ENCODE results near the gene ACADVL. TPM values are rescaled to one million over a fixed set of nuclear protein-coding genes. Genes with fewer than 3 reads are reported as not detected.

Gene ACADVL
- total and polyA plus RNA-seq, 2 donors (not counting 1 experiment from before 2014, with no cell fraction given) = 640 to 696 TPM

- Mint-ChIP-seq H3K27me3 (no peaks in the 10 kb centered on the region), H3K4me3 (no peak overlapping the region), H3K4me1 (no peaks in the 10 kb centered on the region), H3K9me3 (ENCODE audit: insufficient read depth) (no peaks in the 10 kb centered on the region), H3K27ac (no peak overlapping the region)
- Histone ChIP-seq H3K27ac (ENCODE audit: low read length in 2 of 2) (no peak overlapping the region), H3K9me3 (ENCODE audit: control extremely low read depth in 1 of 3, control insufficient read depth in 2 of 3, insufficient read depth in 1 of 3, low read length in 2 of 3) (no peaks in the 10 kb centered on the region), H3K4me2 (replicated peaks; ENCODE audit: low read depth, low read length, poor library complexity, severe bottlenecking) (no peak overlapping the region), H3K4me3 (ENCODE audit: control extremely low read depth in 1 of 5, extremely low read depth in 1 of 5, insufficient read depth in 1 of 5, low read depth in 2 of 5, low read length in 4 of 5) (no peak overlapping the region), H4K20me1 (ENCODE audit: control insufficient read depth, insufficient read depth, low read length, poor library complexity, severe bottlenecking) (no peaks in the 10 kb centered on the region), H3K4me1 (ENCODE audit: control insufficient read depth in 2 of 2, insufficient read depth in 2 of 2, low read length in 2 of 2) (no peaks in the 10 kb centered on the region), H3K9ac (ENCODE audit: low read length) (no peak overlapping the region), H3K27me3 (replicated peaks in 1 of 4; ENCODE audit: control extremely low read depth in 1 of 4, control insufficient read depth in 3 of 4, insufficient read depth in 4 of 4, low read length in 3 of 4) (no peaks in the 10 kb centered on the region), H3K79me2 (ENCODE audit: control insufficient read depth, insufficient read depth, low read length) (no peaks in the 10 kb centered on the region), H2AFZ (ENCODE audit: insufficient read depth, low read depth, low read length, poor library complexity, severe bottlenecking) (no peak overlapping the region), H3K36me3 (replicated peaks in 1 of 2; ENCODE audit: control extremely low read depth in 1 of 2, control insufficient read depth in 1 of 2, extremely low read depth in 1 of 2, insufficient read depth in 2 of 2, low read length in 1 of 2) (no peaks in the 10 kb centered on the region)
- ChIA-PET CTCF (no interaction called here), POLR2A (interaction anchor here (0.5 kb wide), 1 partner anchor 485 kb away, joined by 6 read pairs; no protein-coding TSS in a partner anchor)
- no peak for TF ChIP-seq CTCF (IDR thresholded peaks at IDR 0.05)
- TF ChIP-seq EZH2 (IDR thresholded peaks at IDR 0.05; ENCODE audit: borderline replicate concordance, insufficient read depth, low read depth, low read length, poor library complexity, severe bottlenecking) = no peak
- 93% methylated on average over 11 of the region's 12 CpGs for WGBS (ENCODE audit: insufficient coverage)
- intact Hi-C loops (cut with micrococcal nuclease) = no loop called here
- no peak for DNase-seq
- ATAC-seq (ENCODE audit: low read depth) = no peak
Observed at GRCh38 chr17:7195971-7196370, 23.8 kb upstream of the ACADVL start.

GRCh38 chr17:7196651-7197401 lies 22.9 kb upstream of the ACADVL start:
- no peaks in the 10 kb centered on the region for H3K27me3 Mint-ChIP-seq
- H3K4me1 Mint-ChIP-seq = no peaks in the 10 kb centered on the region
- H3K4me1 ChIP-seq (ENCODE audit: control insufficient read depth in 2 of 2, insufficient read depth in 2 of 2, low read length in 2 of 2) = no peaks in the 10 kb centered on the region
- ATAC-seq (ENCODE audit: low read depth) (no peak), DNase-seq (no peak)
- WGBS (ENCODE audit: insufficient coverage) = 94% methylated on average over 19 of the region's 22 CpGs
- no peak overlapping the region for H3K27ac ChIP-seq (ENCODE audit: low read length in 2 of 2)
- H3K4me3 ChIP-seq (ENCODE audit: control extremely low read depth in 1 of 5, extremely low read depth in 1 of 5, insufficient read depth in 1 of 5, low read depth in 2 of 5, low read length in 4 of 5) = no peak overlapping the region
- TF ChIP-seq EZH2 (IDR thresholded peaks at IDR 0.05; ENCODE audit: borderline replicate concordance, insufficient read depth, low read depth, low read length, poor library complexity, severe bottlenecking) = no peak
- no peak for TF ChIP-seq CTCF (IDR thresholded peaks at IDR 0.05)
- ChIA-PET POLR2A (interaction anchor here (0.5 kb wide), 1 partner anchor 484 kb away, joined by 6 read pairs; no protein-coding TSS in a partner anchor), CTCF (no interaction called here)
- no peak overlapping the region for H3K4me3 Mint-ChIP-seq
- no peak overlapping the region for H3K4me2 ChIP-seq (replicated peaks; ENCODE audit: low read depth, low read length, poor library complexity, severe bottlenecking)
- H3K79me2 ChIP-seq (ENCODE audit: control insufficient read depth, insufficient read depth, low read length) = no peaks in the 10 kb centered on the region
- H4K20me1 ChIP-seq (ENCODE audit: control insufficient read depth, insufficient read depth, low read length, poor library complexity, severe bottlenecking) = no peaks in the 10 kb centered on the region
- H3K9me3 Mint-ChIP-seq (ENCODE audit: insufficient read depth) = no peaks in the 10 kb centered on the region
- no peak overlapping the region for H2AFZ ChIP-seq (ENCODE audit: insufficient read depth, low read depth, low read length, poor library complexity, severe bottlenecking)
- no peaks in the 10 kb centered on the region for H3K36me3 ChIP-seq (replicated peaks in 1 of 2; ENCODE audit: control extremely low read depth in 1 of 2, control insufficient read depth in 1 of 2, extremely low read depth in 1 of 2, insufficient read depth in 2 of 2, low read length in 1 of 2)
- no peak overlapping the region for H3K27ac Mint-ChIP-seq
- no peaks in the 10 kb centered on the region for H3K27me3 ChIP-seq (replicated peaks in 1 of 4; ENCODE audit: control extremely low read depth in 1 of 4, control insufficient read depth in 3 of 4, insufficient read depth in 4 of 4, low read length in 3 of 4)
- H3K9me3 ChIP-seq (ENCODE audit: control extremely low read depth in 1 of 3, control insufficient read depth in 2 of 3, insufficient read depth in 1 of 3, low read length in 2 of 3) = no peaks in the 10 kb centered on the region
- intact Hi-C loops (cut with micrococcal nuclease) = no loop called here
- H3K9ac ChIP-seq (ENCODE audit: low read length) = no peak overlapping the region

Data from B cell (primary cell).